ENCODE results near the gene GALNTL6.

Gene GALNTL6

DNA sequence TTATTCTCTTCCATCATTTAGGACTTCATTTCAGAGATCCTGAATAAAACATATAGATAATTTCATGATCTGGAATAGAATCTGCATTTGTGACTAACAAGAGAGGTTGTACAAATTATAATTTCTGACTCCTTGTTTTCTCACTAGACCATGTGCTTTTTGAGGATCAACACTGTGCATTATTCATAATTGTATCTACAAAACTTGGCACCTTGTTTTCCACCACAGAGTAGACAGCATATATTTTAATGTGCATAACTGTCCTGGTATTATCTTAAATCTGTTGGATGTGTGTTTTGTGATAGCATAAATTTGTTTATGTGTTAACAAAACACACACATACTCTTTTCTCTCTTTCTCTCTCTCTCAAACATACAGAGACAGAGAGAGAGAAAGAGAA, 840.5 kb downstream of the GALNTL6 start:
- no peak for DNase-seq (ENCODE audit: low read depth in 2 of 2, low spot score in 1 of 2)

DNA sequence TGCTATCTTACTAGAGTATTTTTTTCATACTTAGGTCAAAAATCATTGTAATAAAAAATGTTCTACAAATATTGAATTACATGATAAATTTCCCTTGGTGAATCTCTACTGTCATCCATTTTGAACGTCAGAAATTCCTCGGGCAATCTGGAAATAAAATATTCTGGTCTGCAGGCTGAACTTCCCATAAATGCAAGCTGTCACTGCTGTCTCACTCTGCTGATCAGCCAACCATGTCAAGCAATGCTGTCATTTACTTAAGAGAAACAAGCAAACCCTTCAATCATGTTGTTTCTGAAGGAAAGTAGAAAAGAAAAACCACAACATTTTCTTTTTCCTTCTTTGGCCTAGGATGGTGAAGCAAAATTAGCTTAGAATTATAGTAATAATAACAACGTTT, 841.3 kb downstream of the GALNTL6 start:
- DNase-seq (ENCODE audit: low read depth in 2 of 2, low spot score in 1 of 2), result no peak

DNA sequence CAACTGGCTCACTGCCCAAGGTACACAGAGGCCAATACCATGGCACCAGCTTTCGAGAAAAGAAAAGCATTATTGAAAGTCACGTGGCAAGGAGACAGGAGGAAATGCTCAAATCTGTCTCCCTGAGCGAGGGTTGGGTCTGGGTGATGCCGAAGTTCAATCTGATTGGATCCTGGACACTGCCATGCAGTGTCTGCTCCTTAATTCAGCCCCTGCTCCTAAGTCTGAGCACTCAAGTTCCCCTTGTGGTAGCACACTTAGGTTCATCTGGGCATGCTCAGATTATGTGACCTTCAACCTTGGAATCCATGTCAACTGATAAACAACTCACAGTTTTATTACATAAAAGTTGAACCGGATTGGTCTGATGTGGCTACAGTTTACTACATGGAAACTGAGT, 842.9 kb downstream of the GALNTL6 start:
- DNase-seq (ENCODE audit: low read depth in 2 of 2, low spot score in 1 of 2), result no peak

DNA sequence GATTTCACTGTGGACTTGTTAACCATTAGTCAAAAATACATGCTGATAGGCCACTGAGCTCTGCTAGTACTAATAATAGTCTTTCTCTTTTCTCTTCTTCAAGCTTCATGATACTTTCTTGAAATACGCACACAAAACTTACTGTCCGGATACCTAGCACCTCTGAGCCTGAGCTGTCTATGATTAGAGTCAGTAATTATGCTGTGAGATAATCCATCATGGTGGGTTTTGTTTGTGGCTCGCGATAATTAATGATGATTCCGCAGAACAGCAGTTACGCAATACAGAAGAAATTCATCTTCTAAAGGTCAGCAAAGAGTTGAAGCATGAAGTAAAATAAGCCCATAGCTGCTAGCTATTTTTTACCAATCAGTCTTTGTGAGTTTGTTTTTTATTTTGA, 843.9 kb downstream of the GALNTL6 start:
- no peak for DNase-seq (ENCODE audit: low read depth in 2 of 2, low spot score in 1 of 2)

DNA sequence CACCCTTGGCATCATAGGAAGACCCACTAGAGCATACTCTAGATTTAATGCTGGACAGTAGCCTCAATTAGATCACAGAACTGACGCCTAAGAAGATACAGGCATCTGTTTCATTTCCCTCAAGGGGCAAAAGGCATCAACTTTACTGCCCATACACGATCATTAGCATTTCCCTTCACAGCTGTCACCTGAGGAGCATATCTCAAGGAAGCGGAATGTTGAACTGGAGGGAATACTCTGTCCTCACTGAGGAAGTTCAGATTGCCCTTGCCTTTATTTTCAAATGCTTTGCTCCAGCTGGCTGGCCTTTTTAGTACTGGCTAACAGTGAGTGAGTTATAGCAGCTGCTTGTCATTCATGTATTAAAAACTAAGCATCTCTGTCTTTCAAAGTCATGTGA, 847.0 kb downstream of the GALNTL6 start:
- no peak for DNase-seq (ENCODE audit: low read depth in 2 of 2, low spot score in 1 of 2)

DNA sequence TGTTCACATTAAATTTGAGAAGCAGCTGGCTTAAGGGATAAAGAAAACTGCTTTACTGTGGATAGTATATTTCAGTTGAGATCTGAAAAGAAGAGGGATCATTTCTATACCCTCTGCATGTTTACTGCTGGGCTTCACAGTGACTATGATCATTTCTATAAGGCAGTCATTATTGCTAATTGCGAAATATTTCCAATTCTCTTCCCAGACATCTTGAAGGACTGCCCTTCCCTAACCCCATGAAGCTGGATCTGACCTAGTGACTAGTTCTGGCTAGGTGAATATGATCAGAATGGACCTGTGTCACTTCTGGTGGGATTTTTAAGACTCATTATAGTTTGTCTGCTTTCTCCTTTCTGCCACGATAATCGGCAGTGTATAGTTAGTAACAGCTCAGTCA, 848.9 kb downstream of the GALNTL6 start:
- no peak for DNase-seq (ENCODE audit: low read depth in 2 of 2, low spot score in 1 of 2)

DNA sequence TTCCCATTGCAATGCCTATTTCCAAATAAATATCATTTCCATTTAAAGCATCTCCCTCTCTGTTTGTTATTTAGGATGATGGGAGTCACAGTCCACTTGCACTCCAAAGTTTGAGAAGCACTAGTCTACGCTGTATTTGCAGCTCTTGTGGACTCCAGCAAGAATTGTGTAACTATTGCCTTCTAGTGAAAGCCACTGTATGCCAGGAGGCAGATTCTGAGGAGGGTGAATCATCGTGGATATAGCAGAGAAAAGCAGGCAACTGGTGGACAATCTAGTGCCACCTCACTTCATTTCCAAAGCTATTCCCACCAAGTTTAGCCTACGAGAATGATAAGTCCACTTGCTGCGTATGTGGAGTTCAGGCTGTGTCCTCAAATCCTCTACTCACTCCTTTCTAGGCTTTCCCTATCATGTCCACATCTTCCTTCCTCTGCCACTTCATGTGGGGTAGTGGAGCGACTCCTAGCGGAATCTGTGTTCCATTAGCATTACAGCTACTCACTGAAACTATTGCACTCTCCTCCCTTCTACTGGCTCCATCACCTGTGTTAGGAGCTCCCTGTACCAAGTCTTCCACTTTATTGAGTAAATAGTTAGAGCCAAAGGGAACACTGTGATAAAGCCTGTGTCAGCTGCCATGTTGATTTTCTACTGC, 853.6 kb downstream of the GALNTL6 start:
- DNase-seq (ENCODE audit: low read depth in 2 of 2, low spot score in 1 of 2), result no peak

DNA sequence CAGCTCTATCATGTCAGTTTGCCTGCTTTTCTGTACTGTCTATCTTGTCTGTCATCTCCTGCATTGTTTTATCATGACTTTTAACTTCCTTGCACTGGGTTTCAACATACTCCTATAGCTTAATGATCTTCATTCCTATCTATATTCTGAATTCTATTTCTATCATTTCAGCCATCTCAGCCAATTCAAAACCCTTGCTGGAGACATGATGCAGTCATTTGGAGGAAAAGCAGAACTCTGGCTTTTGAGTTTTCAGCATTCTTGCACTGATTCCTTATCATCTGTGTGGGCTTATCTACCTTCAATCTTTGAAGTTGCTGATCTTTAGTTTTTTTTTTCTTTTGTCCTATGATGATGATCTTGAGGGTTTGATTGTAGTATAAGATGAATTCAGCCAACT, 861.6 kb downstream of the GALNTL6 start:
- no peak for DNase-seq (ENCODE audit: low read depth in 2 of 2, low spot score in 1 of 2)

DNA sequence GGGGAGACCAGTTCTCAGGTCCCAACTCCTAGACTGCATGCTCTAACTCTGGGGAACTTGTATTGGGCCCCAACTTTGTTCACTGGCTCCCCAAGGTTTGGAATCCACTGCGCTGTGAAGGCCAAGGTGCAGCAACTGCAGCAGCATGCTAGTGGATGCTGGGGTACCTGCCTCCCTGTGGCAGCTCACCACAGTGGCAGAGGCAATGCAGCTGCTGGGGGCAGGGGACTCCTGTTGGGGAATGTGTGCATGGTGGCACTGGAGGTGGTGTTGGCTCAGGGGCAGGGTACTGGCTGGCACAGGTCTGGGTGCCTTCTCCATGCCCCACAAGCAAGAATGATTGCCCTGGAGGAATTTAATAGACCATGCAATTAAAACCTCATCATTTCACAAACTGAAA, 862.0 kb downstream of the GALNTL6 start:
- DNase-seq (ENCODE audit: low read depth in 2 of 2, low spot score in 1 of 2), result no peak

DNA sequence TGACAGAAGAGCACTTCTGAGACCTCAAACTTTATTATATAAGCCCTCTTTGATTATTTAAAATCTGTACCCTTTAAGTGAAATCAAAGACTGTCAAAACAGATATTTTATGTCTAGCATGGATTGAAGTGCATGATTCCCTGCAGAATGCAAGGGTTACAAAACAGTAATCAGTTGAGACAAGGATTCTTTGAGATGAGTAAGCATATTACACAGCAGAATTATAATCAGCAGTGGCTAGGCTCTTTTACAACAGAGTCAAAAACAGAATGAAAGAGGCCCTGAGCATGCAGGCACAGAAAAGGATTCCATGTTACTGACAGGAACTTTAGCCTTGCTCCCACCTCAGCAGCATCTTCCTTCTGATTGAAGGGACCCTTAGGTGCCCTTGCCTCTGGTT, 867.5 kb downstream of the GALNTL6 start:
- DNase-seq (ENCODE audit: low read depth in 2 of 2, low spot score in 1 of 2), result no peak

DNA sequence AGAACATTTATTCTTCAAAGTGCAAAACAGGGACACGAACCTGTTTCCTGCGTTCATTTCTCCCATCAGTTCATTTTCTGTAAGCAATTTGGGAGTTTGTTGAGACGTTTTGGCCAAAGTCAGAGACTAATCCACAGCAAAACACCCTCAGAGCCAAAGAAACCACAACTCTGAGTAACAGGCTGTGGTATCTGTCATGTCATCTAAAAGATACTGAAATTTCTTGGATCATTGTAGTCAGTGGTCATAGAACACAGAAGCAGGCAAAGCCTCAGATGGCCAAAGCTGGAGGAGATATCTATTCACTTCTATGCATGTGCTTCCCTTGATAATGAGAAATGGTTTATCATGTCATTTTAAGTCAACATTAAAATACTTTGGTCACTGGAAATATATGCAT, 869.8 kb downstream of the GALNTL6 start:
- no peak for DNase-seq (ENCODE audit: low read depth in 2 of 2, low spot score in 1 of 2)

DNA sequence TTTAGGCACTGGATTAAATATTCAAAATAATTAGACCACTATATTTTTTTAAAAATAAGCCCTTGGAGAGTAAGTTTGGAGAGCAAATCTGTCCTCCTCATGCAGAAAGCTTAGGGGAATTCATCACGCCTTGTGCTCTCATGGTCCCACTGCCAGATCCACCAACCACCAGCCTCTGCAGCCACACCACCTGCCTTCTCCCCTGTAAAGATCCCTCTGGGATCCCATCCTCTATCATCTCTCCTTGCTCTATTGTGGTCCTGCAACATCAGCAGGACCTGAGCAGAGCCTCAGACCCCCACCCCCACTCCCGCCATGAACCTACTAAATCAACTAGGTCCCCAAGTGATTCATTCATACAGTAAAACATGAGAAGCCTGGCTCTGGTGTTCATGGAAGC, 872.8 kb downstream of the GALNTL6 start:
- DNase-seq (ENCODE audit: low read depth in 2 of 2, low spot score in 1 of 2), result no peak

DNA sequence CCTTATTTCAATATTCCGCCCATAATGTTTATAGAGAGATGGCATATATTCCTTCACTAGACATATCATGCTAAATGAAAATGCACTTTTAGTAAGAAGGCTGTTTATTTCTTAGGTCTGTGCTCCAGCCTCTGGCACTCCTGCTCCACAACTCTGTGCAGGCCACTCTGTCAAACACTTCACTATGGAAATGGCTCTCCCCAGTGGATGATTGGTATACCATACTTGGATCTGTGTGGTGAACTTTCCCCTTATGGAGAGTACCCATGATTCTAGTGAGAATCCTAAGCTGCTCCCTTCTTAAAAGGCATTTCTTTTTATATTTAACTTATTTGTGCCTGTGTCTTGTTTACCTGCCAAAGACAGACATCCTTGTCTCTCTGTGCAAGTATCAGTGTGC, 875.3 kb downstream of the GALNTL6 start:
- no peak for DNase-seq (ENCODE audit: low read depth in 2 of 2, low spot score in 1 of 2)

DNA sequence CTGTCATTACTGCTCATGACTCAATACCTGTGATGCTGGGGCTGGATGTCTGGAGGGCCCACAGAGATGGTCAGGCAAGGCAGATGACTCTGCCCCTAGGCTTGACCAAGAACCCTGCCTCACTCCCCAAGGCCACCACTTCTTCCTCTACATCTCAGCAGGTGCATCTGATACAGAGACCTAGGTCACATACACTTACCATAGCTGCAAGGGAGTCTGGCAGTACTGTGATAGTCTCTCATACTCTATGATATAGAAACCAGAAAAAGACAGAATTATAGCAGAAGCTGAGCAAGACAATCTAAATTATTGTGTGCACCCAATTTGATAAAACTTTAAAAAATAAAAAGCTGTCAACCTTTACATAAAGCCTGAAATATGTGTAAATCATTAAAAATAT, 878.3 kb downstream of the GALNTL6 start:
- no peak for DNase-seq (ENCODE audit: low read depth in 2 of 2, low spot score in 1 of 2)

DNA sequence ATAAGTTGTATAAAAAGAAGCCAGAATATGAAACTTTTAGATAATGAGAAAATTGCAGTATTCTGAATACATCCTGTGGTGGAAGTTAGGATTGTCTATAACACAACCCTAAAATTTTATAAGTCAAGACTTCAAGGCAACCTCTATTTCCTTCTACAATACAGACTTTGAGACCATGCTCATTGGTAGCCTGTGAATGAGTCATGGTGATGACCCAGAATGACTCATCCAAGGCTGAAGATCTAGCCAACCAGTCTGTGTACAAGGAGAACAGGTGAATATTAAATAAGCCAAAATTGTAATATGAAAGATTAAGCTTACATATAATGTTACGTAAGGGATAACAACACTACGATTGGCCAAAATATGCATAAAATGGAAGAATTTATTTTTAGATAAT, 879.5 kb downstream of the GALNTL6 start:
- DNase-seq (ENCODE audit: low read depth in 2 of 2, low spot score in 1 of 2), result no peak

DNA sequence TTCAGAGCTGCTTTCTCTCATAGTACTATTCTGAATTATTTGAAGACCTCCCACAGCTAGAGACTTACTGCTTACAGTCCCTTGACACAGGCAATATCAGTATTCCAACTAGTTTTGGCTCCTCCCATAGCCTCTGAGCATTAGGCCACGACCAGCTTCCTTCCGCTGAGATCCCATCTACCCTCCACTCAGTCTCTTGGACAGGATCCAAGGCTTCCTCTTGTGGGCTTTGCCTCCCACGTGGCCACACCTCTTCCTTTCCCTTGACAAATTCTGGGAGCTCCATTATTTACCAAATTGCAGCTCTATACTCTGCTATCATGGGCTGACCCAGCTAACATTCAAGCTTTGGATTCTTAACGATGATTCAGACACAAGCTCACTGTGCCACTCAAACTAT, 885.1 kb downstream of the GALNTL6 start:
- DNase-seq (ENCODE audit: low read depth in 2 of 2, low spot score in 1 of 2), result no peak

DNA sequence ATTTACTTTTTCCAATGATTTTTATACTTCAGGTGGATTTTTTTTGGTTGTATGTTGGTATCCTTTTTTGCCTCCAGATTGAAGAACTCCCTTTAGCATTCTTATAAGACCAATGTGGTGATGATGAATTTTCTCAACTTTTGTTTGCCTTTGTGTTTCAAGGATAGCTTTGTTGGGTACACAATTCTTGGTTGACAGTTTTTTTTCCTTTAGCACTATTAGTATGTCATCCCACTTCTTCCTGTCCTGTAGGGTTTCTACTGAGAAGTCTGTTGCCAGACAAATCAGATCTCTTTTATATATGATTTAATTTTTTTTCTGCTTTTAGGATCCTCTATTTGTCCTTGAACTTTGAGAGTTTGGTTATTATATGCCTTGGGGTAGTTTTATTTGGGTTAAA, 892.4 kb downstream of the GALNTL6 start:
- no peak for DNase-seq (ENCODE audit: low read depth in 2 of 2, low spot score in 1 of 2)

DNA sequence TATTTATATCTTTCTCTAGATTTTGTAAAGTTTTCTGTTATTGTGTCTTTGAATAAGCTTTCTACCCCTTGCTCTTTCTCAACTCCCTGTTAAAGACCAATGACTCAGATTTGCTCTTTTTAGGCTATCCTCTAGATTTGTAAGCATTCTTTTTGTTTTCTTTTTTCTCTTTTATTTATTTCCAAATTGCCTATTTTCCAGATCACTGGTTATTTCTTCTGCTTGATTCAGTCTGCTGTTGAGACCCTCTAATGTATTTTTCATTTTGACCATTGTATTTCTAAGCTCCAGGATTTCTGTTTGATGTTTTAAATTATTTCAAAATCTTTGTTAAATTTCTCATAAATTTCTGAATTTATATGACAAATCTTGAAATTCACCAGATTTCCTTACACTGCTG, 892.8 kb downstream of the GALNTL6 start:
- no peak for DNase-seq (ENCODE audit: low read depth in 2 of 2, low spot score in 1 of 2)

DNA sequence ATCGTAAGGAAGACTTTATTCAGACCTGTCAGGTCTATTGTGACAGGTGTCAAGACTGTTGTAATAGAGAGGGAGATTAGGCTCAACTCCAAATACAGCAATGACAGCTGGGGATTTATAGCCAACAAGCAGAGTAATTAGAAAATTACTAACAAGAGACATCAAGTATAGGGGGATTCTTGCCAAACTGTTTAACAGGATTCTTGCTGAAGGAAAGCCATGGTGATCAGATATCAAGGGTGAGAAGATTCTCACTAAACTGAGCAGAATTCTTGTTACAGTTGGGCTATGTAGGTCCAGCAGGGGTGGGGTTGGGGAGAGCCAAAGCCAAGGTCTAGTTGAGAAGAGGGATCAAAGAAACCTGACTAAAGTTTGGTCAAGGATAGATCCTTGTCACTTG, 894.4 kb downstream of the GALNTL6 start:
- no peak for DNase-seq (ENCODE audit: low read depth in 2 of 2, low spot score in 1 of 2)

DNA sequence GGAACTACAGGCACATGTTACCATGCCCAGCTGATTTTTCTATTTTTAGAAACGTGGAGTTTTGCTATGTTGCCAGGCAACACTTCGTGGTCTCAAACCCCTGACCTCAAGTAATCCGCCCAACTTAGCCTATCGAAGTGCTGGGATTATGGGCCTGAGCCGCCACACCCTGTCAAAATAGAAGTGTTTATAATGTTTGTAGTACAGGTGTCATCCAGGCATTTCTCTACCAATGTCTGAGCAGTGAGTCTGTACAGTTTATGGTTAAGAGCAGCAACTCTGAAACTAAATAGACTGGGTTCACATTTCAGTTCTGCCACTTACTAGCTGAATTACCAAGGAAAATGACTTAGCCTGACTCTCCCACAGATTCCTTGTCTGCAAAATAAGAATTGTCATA, 895.0 kb downstream of the GALNTL6 start:
- no peak for DNase-seq (ENCODE audit: low read depth in 2 of 2, low spot score in 1 of 2)

DNA sequence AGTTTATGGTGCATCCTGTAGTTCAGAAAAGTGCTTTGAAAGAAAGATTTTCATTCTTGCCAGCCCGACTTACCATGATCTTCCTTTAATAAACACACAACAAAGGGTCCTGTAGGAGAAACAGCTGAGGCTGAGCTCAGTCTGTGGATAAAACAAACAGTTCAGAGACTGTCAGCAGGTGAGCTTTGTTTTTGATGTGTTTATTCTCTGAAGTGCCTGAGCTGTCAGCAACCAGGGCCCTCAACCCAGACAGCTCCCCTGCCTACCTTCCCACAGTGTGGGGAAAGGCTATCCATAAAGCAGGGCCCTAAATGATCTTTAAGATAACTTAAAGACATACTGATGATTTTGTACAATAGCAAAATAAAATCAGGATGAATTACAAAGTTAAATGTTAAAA, 896.2 kb downstream of the GALNTL6 start:
- no peak for DNase-seq (ENCODE audit: low read depth in 2 of 2, low spot score in 1 of 2)

DNA sequence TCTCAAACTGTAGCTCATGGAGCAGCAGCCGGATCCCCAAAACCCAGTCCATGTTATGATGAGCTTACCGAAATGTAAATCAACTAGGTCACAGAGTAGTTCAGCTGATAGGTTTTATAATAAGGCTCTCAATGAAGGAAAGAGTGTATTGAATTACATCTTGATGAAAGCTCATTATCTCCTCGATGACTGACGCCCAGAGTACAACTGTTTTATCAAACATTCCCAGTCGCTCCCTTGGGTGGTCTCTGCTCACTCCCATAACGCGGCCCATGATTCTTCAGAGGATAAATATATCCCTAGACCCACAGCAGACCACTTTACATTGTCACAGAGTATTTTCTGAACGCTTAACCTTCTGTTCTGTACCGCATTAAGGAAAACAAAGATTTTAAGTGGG, 903.1 kb downstream of the GALNTL6 start:
- no peak for DNase-seq (ENCODE audit: low read depth in 2 of 2, low spot score in 1 of 2)

DNA sequence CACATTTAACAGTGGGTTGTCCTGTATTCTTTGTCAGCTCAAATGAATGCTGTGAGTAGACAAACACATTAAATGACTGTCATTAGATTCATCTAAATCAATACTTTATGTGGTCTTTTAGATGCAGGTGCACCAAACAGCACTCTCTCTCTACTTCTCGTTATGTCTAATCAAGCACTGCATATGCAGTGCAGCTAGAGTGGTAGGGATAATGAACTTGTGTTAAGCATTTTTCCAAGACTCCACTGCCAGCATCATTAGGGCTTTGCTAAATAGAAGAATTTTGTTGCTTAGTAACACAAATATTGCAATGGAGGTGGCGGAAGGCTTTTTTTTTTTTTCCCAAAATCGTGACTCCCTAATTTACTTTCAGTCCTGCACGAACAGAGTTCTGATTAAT, 908.5 kb downstream of the GALNTL6 start:
- no peak for DNase-seq (ENCODE audit: low read depth in 2 of 2, low spot score in 1 of 2)

DNA sequence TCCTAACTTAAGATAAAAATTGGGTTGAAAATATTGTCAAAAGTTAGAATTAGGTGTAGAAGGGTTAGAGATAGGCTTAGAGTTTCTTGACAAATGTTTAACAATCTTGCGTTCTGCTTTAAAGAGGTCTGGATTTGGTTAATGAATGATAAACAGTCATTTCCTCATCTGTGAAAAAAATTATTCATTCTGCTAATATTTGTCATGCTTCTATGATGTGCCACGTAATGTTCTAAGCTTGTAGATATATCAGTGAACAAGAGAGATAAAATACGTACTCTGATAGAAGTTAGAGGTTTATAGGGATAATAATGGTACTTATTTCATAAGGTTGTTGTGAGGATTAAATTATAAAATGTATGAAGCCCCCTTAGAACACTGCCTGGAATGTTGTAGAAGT, 912.4 kb downstream of the GALNTL6 start:
- no peak for DNase-seq (ENCODE audit: low read depth in 2 of 2, low spot score in 1 of 2)
